HFFc6 (cell line): ENCODE data around the gene AGRP. TPM values are rescaled to one million over a fixed set of nuclear protein-coding genes. Genes with fewer than 3 reads are reported as not detected.

ENCODE experiments used
- DNase-seq: peaks from one replicate; pipeline ENCODE4 v3.0.0-alpha.2; 2018
- H3K27ac Mint-ChIP-seq: 2 replicates; pipeline ENCODE4 v1.8.0; 2020; ENCODE audit warnings: mild to moderate bottlenecking, mixed read lengths
- H3K27me3 Mint-ChIP-seq: 2 replicates; pipeline ENCODE4 v1.8.0; 2021; ENCODE audit warnings: mild to moderate bottlenecking, moderate library complexity, mixed read lengths; ENCODE audit not compliant: insufficient read depth
- H3K36me3 Mint-ChIP-seq: 2 replicates; pipeline ENCODE4 v1.8.0; 2021; ENCODE audit warnings: low read depth, mixed read lengths
- H3K4me1 Mint-ChIP-seq: 2 replicates; pipeline ENCODE4 v1.8.0; 2020; ENCODE audit warnings: low read depth, mixed read lengths
- H3K4me3 Mint-ChIP-seq: 2 replicates; pipeline ENCODE4 v1.8.0; 2020; ENCODE audit warnings: mild to moderate bottlenecking, moderate library complexity, mixed read lengths
- H3K9me3 Mint-ChIP-seq: 2 replicates; pipeline ENCODE4 v1.8.0; 2020; ENCODE audit warnings: mild to moderate bottlenecking, mixed read lengths
- CTCF ChIP-seq: fragments of 200-600 bp; sonication (generic); IDR thresholded peaks from 2 replicates; pipeline ENCODE4 v1.5.0; 2021; ENCODE audit warnings: antibody characterized with exemption, mild to moderate bottlenecking
- total RNA-seq, 6 experiments: library from RNA; stranded (reverse); fragmentation: NEBNext Ultra II Directional; extraction: Animal tissue kit (Norgen Biotek cat#: 25700); gene quantifications; 2 replicates in 1 of 6; 3 replicates in 5 of 6; pipeline ENCODE4 v1.2.3, GENCODE V29; 2021

The AGRP gene
- total RNA-seq, 6 experiments from 2014 or later = not detected

DNA sequence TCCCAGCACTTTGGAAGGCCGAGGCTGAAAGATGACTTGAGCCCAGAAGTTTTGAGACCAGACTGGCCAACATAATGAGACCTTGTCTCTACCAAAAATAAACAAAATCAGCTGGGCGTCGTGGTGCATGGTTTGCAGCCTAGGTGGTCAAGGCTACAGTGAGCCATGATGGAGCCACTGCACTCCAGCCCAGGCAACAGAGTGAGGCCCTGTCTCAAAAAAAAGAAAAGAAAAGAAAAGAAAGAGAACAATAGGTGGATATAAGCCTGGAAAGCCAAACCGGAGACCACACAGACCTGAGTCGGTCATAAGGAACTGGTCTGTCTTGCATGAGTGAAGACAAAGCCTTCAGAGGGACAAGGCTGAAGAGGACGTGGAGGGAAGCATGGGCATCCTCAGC is 16.8 kb downstream of the AGRP start:
- Mint-ChIP-seq H3K4me3 (no peak overlapping the region), H3K9me3 (no peaks in the 10 kb centered on the region), H3K4me1 (peaks cover 30% of the 10 kb centered on the region), H3K27ac (no peak overlapping the region), H3K36me3 (no peaks in the 10 kb centered on the region), H3K27me3 (no peaks in the 10 kb centered on the region; the same call in 1 of the 2 replicates)
- no peak for DNase-seq
- TF ChIP-seq CTCF = no peak

DNA sequence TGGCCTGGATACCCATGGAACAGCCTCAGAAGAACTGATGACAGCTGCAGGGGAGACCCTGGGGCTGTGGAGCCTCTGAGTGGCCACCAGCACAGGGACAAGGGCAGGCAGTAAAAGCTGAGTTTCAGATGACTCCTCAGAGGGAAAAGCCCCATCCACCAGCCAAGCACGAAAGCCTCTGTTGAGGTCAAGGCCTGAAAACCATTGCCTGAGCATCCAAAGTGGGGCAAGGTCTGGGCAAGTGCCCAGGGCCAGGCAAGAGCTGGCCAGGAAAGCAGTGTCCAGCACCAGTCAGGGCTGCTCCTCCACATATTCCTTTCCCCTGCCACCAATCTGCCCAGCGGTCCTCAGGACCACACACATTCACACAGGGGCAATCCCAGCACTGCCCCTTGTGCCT is 18.8 kb downstream of the AGRP start:
- no peak for TF ChIP-seq CTCF
- Mint-ChIP-seq H3K27ac (no peak overlapping the region), H3K27me3 (no peaks in the 10 kb centered on the region; the same call in 1 of the 2 replicates), H3K36me3 (no peaks in the 10 kb centered on the region), H3K9me3 (no peaks in the 10 kb centered on the region), H3K4me1 (peaks cover 29% of the 10 kb centered on the region), H3K4me3 (no peak overlapping the region)
- DNase-seq = no peak

- no peak for DNase-seq
- Mint-ChIP-seq H3K27ac (no peak overlapping the region), H3K27me3 (no peaks in the 10 kb centered on the region; the same call in 1 of the 2 replicates), H3K36me3 (no peaks in the 10 kb centered on the region; the same call in 1 of the 2 replicates), H3K4me1 (peaks cover 37% of the 10 kb centered on the region), H3K9me3 (no peaks in the 10 kb centered on the region), H3K4me3 (no peak overlapping the region)
- no peak for TF ChIP-seq CTCF
Measured at GRCh38 chr16:67463691-67464090, 19.7 kb downstream of the AGRP start.

- Mint-ChIP-seq H3K4me1 (peaks cover 44% of the 10 kb centered on the region), H3K4me3 (no peak overlapping the region), H3K36me3 (no peaks in the 10 kb centered on the region; the same call in 1 of the 2 replicates), H3K27ac (peak overlapping the region; percentile 63), H3K9me3 (no peaks in the 10 kb centered on the region), H3K27me3 (no peaks in the 10 kb centered on the region; the same call in 1 of the 2 replicates)
- no peak for TF ChIP-seq CTCF
- DNase-seq = peak; percentile 24
Measured at GRCh38 chr16:67463059-67463458, 20.3 kb downstream of the AGRP start.

DNA sequence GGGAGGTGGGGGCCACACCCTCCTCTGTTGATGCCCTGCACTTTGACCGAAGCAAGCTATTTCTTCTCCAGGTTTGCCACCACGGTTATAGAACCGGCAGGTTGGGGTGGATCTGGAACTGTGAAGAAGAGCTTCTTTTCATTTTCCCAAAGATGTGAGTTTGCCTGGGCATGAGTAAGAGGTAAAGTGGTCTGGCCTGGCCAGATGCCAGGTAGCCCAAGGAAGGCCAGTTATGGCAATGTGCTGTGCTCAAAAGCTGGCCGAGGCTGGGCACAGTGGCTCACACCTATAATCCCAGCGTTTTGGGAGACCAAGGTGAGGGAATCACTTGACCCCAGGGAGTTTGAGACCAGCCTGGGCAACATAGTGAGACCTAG is 21.1 kb downstream of the AGRP start:
- no peak for TF ChIP-seq CTCF
- no peak overlapping the region for H3K4me3 Mint-ChIP-seq
- no peaks in the 10 kb centered on the region; the same call in 1 of the 2 replicates for H3K36me3 Mint-ChIP-seq
- no peaks in the 10 kb centered on the region for H3K27me3 Mint-ChIP-seq
- 0 out of 2 replicates have a peak overlapping the region, but pooled peaks have one; percentile 33 for H3K27ac Mint-ChIP-seq
- no peaks in the 10 kb centered on the region for H3K9me3 Mint-ChIP-seq
- H3K4me1 Mint-ChIP-seq = peaks cover 45% of the 10 kb centered on the region
- no peak for DNase-seq
